GM20431 (cell line): ENCODE results near the gene TMEM187.

Source experiments
- in situ Hi-C: fragments of 300-500 bp; cut with MseI, MboI; formaldehyde crosslinking; loops from one replicate; pipeline ENCODE4 v1.15.0; 2020; ENCODE audit warnings: low sequenced_read_pairs; ENCODE audit not compliant: unreplicated experiment

TMEM187 gene

GRCh38 chrX:153934148-153934761, 38.3 kb upstream of the TMEM187 start:
- in situ Hi-C loops: no loop called here

DNA sequence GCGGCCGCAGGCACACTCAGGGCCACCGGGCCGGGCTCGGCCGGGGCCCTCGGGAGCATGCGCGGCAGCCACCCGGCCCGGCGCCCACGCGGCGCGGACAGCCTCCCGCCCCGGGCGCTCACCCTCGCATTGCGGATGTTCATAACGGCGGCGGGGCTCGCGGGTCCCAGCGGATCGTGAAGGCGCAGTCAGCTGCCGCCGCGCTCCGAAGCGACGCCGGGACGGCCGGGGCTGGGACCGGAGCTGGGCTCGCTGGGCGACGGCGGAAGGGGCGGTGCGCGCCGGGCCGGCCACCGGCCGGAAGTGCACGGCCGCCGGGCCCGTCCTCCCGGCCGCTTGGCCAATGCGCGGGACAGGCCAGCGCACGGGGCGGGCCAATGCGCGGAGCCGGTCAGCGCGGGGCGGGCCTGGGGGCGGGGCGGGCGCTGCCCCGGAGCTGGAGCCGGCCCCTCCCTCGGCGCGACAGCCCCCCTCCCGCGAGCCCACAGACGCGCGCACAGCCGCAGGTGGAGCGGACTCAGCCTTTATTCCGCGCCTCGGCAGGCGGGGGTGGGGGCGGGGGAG, 37.7 kb upstream of the TMEM187 start, which contains the start of gene NAA10:
TSS of gene NAA10 (minus strand) at position 276 of the 564 bp plus-strand sequence. CDS start at position 143, 133 bp downstream.
- in situ Hi-C loops: no loop called here

DNA sequence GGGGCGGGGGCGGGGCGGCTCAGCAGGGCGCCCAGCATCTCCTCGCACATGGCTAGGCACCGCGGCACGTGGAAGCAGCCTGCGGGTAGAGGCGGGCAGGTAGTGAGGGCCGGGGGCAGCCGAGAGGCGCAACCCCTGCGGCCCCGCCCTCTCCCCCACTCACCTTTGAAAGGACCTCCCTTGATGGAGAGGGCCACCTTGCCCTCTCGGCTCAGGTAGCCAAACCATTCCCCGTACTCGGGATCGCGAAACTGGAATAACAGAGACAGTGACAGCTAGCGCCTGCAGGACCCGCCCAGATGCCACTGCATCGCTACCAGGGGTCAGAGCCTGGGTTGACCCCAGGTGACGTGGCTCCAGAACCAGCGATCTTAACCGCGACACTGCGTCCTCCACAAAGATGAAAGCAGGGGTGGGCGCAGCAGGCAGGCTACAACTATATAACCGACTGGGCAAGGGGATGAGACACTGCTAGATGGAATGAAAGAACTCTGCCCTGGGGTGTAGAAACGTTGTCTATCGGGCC, 37.2 kb upstream of the TMEM187 start:
- in situ Hi-C loops: no loop called here

- in situ Hi-C loops: no loop called here
These were observed 35.5 kb upstream of the TMEM187 start for GRCh38 chrX:153937056-153937455.

- in situ Hi-C loops: no loop called here
These were observed 34.2 kb upstream of the TMEM187 start for GRCh38 chrX:153938226-153938786.

- in situ Hi-C loops: no loop called here
These were observed 33.0 kb upstream of the TMEM187 start for GRCh38 chrX:153939573-153939972.

- in situ Hi-C loops: no loop called here
These were observed 31.0 kb upstream of the TMEM187 start for GRCh38 chrX:153941336-153942252.

- in situ Hi-C loops: no loop called here
These were observed 28.3 kb upstream of the TMEM187 start, which contains the start of gene RENBP for GRCh38 chrX:153944140-153944799. RENBP (minus strand) TSS chrX:153944643; CDS start chrX:153944610, 33 bp downstream.

GRCh38 chrX:153944800-153945150, 27.8 kb upstream of the TMEM187 start:
- in situ Hi-C loops: no loop called here

DNA sequence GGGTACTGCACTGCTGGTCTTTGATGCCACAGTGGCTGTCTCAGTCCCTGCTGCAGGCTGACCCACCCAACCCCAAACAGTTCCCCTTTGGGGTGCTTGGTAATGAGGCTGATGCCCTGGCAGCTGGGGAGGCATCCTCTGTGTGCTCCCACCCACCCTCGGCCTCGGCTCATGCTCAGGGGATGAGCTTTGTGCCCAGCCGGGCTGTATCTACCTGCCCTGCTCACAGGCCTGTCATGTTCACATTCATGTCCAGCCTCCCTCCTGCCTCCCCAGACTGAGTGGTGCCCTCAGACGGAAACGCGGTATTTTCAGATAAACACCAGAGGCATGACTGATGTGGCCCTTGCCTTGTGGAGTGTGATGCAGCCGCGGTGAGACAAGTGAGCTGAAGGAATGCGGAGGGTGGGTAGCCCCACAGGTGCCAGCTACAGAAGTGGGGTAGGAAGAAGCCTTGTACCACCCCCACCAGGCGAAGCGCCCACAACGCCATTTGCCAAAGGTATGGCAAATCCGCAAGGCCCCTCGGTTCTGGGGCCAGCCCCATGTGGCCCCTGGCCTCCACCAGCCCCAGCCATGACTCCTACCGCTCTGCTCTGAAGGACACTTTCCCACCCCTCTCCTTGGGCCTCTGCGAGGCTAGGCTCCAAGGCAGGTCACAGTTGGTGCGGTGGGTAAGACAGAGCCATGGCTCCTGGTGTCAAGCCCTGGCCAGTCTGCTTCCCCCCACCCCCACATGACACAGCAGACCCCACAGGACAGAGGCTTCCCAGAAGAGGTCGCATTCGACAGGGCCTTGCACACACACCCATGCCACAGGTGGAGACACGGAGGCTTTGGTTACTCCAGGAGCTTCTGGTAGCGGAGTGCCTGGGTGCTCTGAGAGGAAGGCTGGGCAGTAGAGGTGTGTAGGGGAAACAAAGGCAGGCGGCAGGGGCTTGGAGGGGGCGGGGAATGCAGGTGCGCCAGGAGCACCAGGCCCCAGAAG, 26.3 kb upstream of the TMEM187 start:
- in situ Hi-C loops: no loop called here

DNA sequence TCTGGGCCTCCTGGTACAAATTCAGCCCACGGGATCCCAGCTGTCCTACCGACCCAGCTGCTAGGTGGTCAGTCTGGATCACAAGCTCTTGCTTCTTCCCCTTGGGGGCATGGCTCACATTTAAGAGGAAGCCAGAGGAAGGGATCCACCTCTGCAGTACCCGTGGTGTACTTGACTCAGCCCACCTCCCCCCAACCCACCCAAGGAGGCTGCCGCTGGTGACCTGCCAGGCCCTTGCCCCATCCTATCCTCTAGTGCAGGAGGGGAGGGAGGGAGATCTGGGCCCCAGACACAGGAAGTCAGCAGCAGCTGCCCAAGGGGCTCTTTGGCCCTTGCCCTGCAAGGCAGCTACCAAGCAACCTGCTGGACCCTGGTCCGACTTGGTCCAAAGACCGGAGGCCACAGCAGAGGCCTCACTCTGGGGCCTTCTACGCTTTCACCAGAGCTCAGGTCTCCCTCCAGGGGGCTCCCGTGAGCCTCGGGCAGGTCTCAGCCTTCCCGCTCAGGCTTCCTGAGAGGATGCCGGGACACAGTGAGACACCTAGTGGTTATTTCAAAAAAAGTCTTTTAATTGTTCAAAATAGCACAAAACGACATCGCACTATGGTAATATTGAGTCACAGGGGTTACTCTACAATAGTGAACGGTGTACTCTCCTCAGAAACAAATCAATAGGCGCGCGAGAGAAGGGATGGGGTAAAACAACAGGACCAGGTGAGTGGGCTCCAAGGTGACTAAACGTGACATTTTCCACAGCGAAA, 25.4 kb upstream of the TMEM187 start:
- in situ Hi-C loops: no loop called here

DNA sequence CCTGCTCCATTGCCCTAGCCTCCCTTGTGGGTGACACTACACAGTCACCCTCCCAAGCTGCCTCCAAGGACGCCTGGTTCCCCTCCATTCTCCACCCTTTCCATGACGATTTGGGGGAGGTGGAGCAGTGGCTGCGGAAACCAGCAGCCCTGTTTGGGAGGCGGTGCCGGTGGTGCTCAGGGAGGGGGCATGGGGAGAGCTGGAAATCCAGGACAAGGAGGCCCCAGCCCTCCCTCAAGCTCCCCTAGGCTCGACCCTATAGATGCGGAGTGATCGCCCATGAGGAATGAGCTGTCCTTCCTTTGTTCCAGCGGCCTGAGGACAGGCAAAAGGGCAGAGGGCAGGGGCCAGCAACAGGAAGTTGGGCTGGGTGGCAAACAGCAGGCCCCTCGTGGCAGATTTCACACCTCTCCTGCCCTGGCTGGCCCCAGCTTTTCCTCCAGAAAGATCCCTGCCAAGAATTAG, 24.5 kb upstream of the TMEM187 start:
- in situ Hi-C loops: no loop called here

DNA sequence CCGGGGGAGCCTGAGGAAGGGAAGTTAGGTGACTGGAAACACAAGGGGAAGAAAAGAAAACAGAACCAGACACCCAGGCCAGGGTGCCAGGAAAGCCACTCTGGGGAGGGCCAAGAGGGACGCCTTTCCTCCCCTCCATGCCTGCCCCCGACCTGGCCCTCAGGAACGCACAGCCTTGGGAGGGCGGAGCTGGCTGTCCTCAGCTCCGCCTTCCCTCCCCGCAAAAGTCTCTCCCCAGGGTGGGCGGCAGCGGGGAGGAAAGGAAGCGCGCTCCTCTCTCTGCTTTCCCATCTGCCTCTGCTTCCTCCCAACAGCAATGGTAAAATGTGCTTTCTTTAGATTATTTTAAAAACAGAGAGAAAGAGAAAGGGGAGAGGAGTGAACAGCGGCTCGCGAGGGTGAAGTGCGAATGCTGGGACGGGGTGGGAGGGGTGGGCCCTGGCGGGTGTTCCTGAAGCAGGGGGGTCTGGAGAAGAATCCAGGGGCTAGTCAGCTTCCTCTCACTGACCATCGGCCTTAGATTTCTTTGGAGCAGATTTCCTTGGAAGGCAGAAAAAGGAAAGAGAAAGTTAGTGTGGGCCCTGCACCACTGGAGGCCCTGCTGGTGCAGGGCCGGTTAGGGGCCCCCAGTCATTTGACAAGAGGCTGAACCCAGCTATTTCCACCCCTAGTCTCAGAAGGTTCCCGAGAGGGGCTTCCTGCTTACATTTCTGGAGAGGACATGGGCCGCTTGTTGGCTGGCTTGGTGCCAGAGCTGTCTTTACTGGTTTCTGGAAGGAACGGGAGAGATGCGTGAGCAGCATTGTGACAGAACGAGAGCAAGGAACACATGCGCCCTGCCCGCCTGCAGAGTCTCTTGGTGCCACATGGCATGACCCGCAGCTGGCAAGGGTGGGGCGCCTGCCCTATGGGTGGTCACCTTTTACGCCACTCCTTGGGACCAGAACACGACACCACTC, 23.4 kb upstream of the TMEM187 start:
- in situ Hi-C loops: no loop called here

- in situ Hi-C loops: no loop called here
These were observed 22.4 kb upstream of the TMEM187 start for GRCh38 chrX:153950127-153950526.

DNA sequence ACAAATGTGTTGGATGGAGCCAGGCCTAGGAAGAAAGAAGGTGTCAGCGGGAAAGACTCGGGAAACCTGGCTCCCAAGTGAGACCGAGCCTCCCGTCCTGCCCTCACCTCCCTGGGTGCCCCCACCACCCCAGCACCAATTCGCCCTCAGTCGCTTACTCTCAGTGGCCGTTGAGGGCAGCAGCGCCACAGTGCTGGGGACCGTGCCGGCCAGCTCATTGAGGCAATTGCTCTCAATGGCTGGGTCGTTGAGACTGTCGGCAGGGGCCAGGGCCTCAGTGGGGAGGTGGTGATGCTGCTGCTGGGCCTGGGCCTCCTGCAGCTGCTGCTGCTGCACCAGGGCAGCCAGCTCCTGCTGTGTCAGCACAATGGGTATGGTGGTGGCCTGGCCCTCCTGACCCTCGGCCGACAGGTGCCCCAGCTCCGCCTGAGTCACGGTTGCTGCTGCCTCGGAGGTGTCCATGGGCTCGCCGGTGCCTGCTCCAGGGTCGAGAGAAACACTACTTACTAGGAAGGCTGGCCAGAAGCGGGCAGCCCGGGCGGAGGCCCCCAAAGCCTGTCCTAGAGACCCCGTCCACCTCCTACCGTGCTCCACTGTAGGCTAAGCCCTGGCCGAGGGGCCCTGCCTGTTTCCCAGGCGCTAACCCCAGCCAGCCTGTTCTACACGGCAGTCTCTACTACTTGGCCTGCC, 20.7 kb upstream of the TMEM187 start:
- in situ Hi-C loops: no loop called here

GRCh38 chrX:153952373-153953026, 20.1 kb upstream of the TMEM187 start:
- in situ Hi-C loops: no loop called here
